IPS-NIHi7 (cell line): Measurements from ENCODE around the gene HPDL.

Source experiments
- DNase-seq: peaks from one replicate; pipeline ENCODE4 v3.0.0; 2012; ENCODE audit warnings: mixed read lengths; ENCODE audit errors: extremely low spot score

HPDL gene

GRCh38 chr1:45322486-45323040 lies 4.1 kb upstream of the HPDL start:
- DNase-seq, result no peak

- DNase-seq, result no peak
These were observed 716 bp upstream of the HPDL start for GRCh38 chr1:45325851-45326506.

- DNase-seq, result peak; percentile 32
These were observed 1.2 kb downstream of the HPDL start for GRCh38 chr1:45327644-45328515.

GRCh38 chr1:45328680-45329079 lies 2.0 kb downstream of the HPDL start:
- peak; percentile 19 for DNase-seq

DNA sequence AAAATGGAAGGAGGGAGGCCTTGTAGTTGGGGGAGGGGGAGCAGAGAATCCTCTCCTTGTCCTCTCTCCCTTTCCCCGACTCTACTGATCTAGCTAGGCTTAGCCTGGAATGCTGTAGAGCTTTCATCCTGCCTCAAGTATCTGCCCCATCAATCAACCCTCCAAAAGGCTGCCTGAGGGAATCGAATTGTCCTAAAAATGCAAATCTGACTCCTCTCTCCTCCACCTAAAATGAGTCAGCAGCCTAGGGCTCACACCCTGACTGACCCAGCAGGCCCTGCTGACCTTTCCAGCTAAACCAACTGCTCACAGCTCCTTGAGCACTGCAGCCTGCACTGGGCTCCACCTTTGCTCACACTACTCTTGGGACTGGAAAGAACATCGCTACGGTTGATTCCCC lies 2.8 kb downstream of the HPDL start:
- DNase-seq, result peak; percentile 64

DNA sequence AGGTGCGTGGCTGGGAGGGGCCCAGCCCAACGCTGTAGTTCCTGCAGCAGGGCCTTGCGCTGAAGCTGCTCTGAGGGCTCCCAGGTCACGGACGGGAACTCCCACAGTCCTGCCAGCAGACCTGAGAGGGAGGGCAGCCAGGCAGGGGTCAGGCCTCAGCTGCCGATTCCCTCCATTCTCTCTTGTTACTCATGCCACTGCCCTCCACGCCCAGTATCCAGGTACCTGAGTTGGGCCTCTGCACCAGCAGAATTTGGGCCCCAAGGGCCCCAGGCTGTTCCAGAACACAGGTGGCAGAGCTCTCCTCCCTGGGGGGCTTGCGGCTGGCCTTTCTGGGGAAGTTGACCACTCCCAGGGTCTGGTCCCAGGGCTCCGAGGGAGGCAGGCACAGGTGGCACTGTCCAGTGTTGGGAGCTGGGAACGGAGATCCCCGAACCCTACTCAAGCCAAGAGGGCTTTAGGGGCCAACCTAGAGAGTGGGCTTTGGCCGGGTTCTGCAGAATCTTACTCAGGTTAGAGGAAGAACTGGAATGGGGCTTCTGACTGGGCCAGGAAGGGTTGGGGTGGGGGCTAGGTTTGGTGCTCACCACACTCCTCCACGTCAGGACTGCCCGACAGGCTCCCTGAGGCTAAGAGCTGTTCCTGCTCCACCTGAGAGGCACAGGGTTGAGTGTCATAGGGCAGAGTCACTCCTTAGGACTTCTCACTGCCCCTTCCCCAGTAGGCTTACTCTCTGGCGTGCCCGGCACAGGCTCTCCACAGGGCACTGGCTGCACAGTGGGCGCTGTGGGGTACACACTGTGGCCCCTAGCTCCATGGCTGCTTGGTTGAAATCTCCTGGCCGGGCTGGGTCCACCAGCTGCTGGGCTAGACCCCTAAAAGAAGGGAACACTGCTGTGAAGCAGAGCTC lies 5.0 kb downstream of the HPDL start:
- peak; percentile 1 for DNase-seq

DNA sequence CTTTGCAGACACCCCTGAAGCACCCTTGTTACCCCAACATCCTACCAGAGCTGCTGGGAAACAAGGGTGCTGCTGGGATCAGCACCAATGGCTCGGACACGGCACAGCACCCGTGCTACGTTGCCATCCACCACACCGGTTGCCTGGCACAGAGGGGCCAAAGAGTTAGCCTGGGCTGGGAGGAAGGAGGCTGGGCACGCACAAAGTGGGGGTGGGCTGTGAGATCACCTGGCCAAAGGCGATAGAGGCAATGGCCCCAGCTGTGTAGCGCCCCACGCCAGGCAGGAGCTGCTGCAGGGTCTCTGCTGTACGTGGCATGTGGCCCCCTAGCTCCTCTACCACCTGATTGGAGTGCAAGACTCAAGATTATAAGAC lies 5.6 kb downstream of the HPDL start:
- no peak for DNase-seq

GRCh38 chr1:45334308-45335245 lies 7.9 kb downstream of the HPDL start:
- DNase-seq, result no peak

DNA sequence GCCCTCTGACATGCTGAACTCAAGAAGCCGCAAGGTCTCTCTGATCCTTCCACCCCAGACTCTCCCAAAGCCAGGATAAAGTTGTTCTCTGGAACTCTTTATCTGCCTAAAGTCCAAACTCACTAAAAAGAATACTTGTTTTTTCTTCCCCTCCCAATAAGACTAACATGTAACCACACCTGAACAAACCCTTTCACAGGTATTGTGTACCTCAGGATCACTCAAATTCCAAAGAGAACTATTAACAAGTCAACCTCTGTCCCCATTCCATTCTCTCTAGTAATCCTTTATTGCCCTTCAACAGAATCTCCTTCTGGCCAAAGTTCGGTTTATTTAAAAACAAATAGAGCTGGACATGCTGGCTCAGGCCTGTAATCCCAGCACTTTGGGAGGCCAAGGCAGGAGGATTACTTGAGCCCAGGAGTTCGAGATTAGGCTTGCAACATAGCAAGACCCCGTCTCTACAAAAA lies 9.2 kb downstream of the HPDL start:
- no peak for DNase-seq

- DNase-seq, result no peak
These were observed 11.1 kb downstream of the HPDL start for GRCh38 chr1:45337630-45338325.

GRCh38 chr1:45339789-45340558 lies 13.3 kb downstream of the HPDL start, which contains the start of the genes MUTYH and TOE1:
MUTYH (minus strand) TSS chr1:45340440; CDS start chr1:45334505, 5,935 bp downstream.
TOE1 (plus strand) TSS chr1:45340170; CDS start chr1:45340253, 83 bp downstream.
- peak; percentile 98 for DNase-seq

DNA sequence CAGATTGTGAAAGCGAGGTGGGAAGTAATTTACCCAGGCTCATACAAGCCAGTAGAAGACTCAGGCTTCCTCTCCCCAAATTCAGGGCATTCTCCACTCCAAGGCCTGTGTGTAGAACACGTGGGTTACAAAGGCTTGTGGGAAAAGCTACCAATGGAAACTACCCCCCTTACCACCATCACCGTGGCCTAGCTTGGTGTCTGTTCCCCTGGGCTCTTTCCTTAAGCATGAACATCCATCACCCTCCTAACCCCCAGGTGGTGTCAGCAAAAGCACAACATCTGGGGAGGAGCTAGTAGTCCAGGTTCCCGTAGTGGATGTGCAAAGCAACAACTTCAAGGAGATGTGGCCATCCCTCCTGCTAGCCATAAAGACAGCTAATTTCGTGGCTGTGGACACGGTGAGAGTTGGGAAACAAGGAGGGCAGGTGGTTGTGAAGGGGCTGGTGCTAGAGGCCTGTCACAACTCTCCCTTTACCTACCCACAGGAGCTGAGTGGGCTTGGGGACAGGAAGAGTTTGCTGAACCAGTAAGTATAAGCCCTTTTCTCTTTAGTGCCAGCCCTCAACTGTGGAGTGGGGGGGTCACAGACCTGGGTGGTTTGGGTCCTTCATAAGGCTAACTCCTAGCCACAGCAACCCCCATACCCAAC lies 14.2 kb downstream of the HPDL start:
- no peak for DNase-seq

DNA sequence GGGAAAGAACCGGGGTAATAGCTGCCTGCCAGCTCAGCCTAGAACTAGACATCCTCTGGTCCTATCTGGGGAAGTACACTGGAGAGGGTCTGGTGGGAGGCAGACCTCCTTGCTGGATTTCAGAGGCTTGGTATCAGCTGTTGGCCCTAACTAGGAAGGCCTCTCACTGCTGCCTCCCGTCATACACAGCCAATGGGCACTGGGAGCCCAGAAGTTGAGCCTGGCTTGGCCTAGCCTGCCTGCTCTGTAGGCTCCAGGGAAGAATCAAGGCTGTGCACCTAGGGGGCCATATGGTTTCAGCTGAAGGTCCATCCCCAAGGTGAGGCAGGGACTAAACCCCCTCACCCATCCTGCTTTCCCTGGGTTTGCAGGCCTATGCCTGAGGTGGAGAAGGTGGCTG lies 17.8 kb downstream of the HPDL start:
- no peak for DNase-seq

- DNase-seq, result no peak
These were observed 18.3 kb downstream of the HPDL start for GRCh38 chr1:45345014-45345413.

- DNase-seq, result no peak
These were observed 19.8 kb downstream of the HPDL start for GRCh38 chr1:45346473-45346872.

DNA sequence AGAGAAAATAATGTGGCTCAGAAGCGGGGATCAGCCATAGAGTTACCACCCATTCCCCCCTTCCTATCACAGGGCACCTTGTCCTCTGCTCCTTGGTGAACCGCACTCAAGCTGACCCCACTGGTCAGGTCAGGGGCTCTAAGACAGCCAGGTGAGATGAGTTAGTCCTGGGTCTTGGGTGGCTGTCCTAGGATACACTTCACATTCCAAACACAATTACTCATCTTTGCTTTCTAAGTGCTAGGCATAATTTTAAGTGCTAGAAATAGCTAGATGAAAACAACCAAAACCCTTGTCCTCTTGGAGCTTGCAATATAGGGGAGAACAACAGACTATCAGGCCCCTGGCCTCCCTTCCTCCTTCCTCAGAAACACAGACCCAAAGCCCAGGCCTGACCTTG lies 21.3 kb downstream of the HPDL start:
- no peak for DNase-seq

- DNase-seq, result no peak
These were observed 21.9 kb downstream of the HPDL start for GRCh38 chr1:45348609-45348965.

DNA sequence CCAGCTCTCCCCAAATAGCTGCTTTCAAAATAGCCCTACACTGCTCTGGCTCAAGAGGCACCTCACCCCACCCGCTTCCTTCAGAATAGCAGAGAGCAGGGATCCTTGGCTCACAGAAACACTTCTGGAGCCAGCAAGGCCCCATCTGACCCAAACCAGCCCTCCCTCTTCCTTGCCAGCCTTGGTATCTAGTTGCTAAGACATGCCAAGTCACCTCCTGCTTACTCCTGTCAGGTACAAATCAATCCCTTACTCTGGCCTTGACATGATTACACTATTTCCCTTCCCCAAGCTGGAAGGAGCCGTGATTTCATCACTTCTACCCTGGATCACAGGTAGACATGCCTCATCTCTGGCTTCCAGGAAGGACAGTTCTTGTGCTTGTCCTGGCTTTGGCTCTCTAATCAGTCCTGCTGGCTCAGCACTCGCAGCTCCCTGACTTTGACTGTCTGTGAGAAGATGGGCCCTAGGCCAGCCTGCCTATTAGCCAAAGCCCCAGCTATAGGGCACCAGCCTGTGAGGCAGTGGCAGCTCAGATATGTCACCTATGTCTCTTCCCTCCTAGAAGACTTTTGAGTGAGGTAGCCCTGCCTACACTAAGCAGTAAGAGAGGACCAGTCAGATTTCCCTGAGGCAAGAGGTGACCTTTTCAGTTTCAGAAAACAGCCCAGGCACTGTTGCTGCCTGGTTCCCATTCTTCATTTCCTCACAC lies 22.4 kb downstream of the HPDL start:
- DNase-seq, result no peak
